Large intestine (tissue), 3 donors: ENCODE measurements around the gene GSG1L. TPM values are rescaled to one million over a fixed set of nuclear protein-coding genes. Genes with fewer than 3 reads are reported as not detected.
"Not testable (repeated sequence)": the region's sequence is repeated elsewhere in the genome, so short reads cannot be mapped to it uniquely, and the experiment has no call there.

Source experiments
- DNase-seq, 2 donors: peaks; one replicate each; pipeline versions ENCODE4 v3.0.0 to v3.0.0-alpha.2; 2013
- H3K27ac ChIP-seq: one replicate; pipeline ENCODE4 v1.5.1; 2013; ENCODE audit warnings: low read length
- H3K27me3 ChIP-seq: 2 replicates; pipeline ENCODE4 v1.6.1; 2013; ENCODE audit warnings: low read length; ENCODE audit not compliant: control insufficient read depth, insufficient read depth
- H3K36me3 ChIP-seq: 2 replicates; pipeline ENCODE4 v1.6.1; 2013; ENCODE audit warnings: low read length; ENCODE audit not compliant: control insufficient read depth, insufficient read depth
- H3K4me1 ChIP-seq: one replicate; pipeline ENCODE4 v1.6.1; 2013; ENCODE audit warnings: low read length; ENCODE audit not compliant: control insufficient read depth, insufficient read depth
- H3K4me3 ChIP-seq: one replicate; pipeline ENCODE4 v1.5.1; 2013; ENCODE audit warnings: low read length
- H3K9me3 ChIP-seq: one replicate; pipeline ENCODE4 v1.6.1; 2013; ENCODE audit warnings: mild to moderate bottlenecking, low read depth, low read length, moderate library complexity; ENCODE audit not compliant: control insufficient read depth
- WGBS: methylation state at CpG from one replicate; pipeline ENCODE4 v1.1.5; 2013; ENCODE audit warnings: low lambda C conversion rate; ENCODE audit not compliant: insufficient coverage; 5-methylcytosine and 5-hydroxymethylcytosine counted together
- polyA plus RNA-seq: library from polyadenylated mRNA; unstranded; fragments of 120-200 nt; gene quantifications from one replicate; pipeline ENCODE4 v1.2.1, GENCODE V29; 2013

Gene GSG1L
- polyA plus RNA-seq, 1 donor = 1.2 TPM

GRCh38 chr16:27872627-27873026 lies 190.9 kb downstream of the GSG1L start:
- WGBS = no CpG with 5 or more reads among the region's 1 CpG
- not testable (repeated sequence) for DNase-seq, H3K36me3 ChIP-seq, H3K4me3 ChIP-seq, H3K27ac ChIP-seq, H3K27me3 ChIP-seq, H3K4me1 ChIP-seq, H3K9me3 ChIP-seq

GRCh38 chr16:27870116-27870798 lies 193.3 kb downstream of the GSG1L start:
- no peaks in the 10 kb centered on the region for H3K36me3 ChIP-seq
- DNase-seq = no peak
- no peaks in the 10 kb centered on the region for H3K27me3 ChIP-seq
- peaks cover 3% of the 10 kb centered on the region for H3K9me3 ChIP-seq
- no peak overlapping the region for H3K4me3 ChIP-seq
- 64% methylated on average over 1 of the region's 4 CpGs for WGBS
- H3K4me1 ChIP-seq = no peaks in the 10 kb centered on the region
- H3K27ac ChIP-seq = no peak overlapping the region

GRCh38 chr16:27869411-27869810 lies 194.1 kb downstream of the GSG1L start:
- WGBS = 100% methylated on average over 1 of the region's 1 CpG
- no peak for DNase-seq
- Histone ChIP-seq H3K4me3 (no peak overlapping the region), H3K36me3 (no peaks in the 10 kb centered on the region), H3K27me3 (no peaks in the 10 kb centered on the region), H3K27ac (no peak overlapping the region), H3K9me3 (peaks cover 3% of the 10 kb centered on the region), H3K4me1 (no peaks in the 10 kb centered on the region)

- WGBS = no CpG with 5 or more reads among the region's 7 CpGs
- Histone ChIP-seq H3K36me3 (no peaks in the 10 kb centered on the region), H3K27me3 (no peaks in the 10 kb centered on the region), H3K9me3 (peaks cover 3% of the 10 kb centered on the region), H3K4me3 (no peak overlapping the region), H3K27ac (no peak overlapping the region), H3K4me1 (no peaks in the 10 kb centered on the region)
- no peak for DNase-seq
Measured at GRCh38 chr16:27868180-27868579, 195.3 kb downstream of the GSG1L start.

GRCh38 chr16:27867122-27868110 lies 196.1 kb downstream of the GSG1L start:
- Histone ChIP-seq H3K27ac (no peak overlapping the region), H3K4me1 (no peaks in the 10 kb centered on the region), H3K9me3 (peaks cover 3% of the 10 kb centered on the region), H3K27me3 (no peaks in the 10 kb centered on the region), H3K36me3 (no peaks in the 10 kb centered on the region), H3K4me3 (no peak overlapping the region)
- 61% methylated on average over 4 of the region's 19 CpGs for WGBS
- peak; percentile 27 for DNase-seq

GRCh38 chr16:27863377-27863776 lies 200.1 kb downstream of the GSG1L start:
- DNase-seq = no peak
- Histone ChIP-seq H3K4me3 (no peak overlapping the region), H3K36me3 (no peaks in the 10 kb centered on the region), H3K27ac (no peak overlapping the region), H3K27me3 (no peaks in the 10 kb centered on the region), H3K4me1 (no peaks in the 10 kb centered on the region), H3K9me3 (peaks cover 3% of the 10 kb centered on the region)
- no CpG with 5 or more reads among the region's 1 CpG for WGBS

GRCh38 chr16:27862953-27863352 lies 200.6 kb downstream of the GSG1L start:
- H3K9me3 ChIP-seq = peaks cover 3% of the 10 kb centered on the region
- no CpG with 5 or more reads among the region's 1 CpG for WGBS
- no peak overlapping the region for H3K27ac ChIP-seq

GRCh38 chr16:27860091-27860490 lies 203.4 kb downstream of the GSG1L start:
- no peaks in the 10 kb centered on the region for H3K36me3 ChIP-seq
- WGBS = no CpG with 5 or more reads among the region's 7 CpGs

More at GRCh38 chr16:27862953-27863352, 200.6 kb downstream of the GSG1L start:
- no peak overlapping the region for H3K4me3 ChIP-seq
- H3K27me3 ChIP-seq = no peaks in the 10 kb centered on the region
- H3K4me1 ChIP-seq = no peaks in the 10 kb centered on the region
- no peak for DNase-seq
- no peaks in the 10 kb centered on the region for H3K36me3 ChIP-seq

GRCh38 chr16:27859020-27859419 lies 204.5 kb downstream of the GSG1L start:
- no peak overlapping the region for H3K27ac ChIP-seq
- no CpG with 5 or more reads among the region's 8 CpGs for WGBS
- H3K27me3 ChIP-seq = no peaks in the 10 kb centered on the region
- no peak for DNase-seq
- no peaks in the 10 kb centered on the region for H3K9me3 ChIP-seq
- no peaks in the 10 kb centered on the region for H3K36me3 ChIP-seq
- no peaks in the 10 kb centered on the region for H3K4me1 ChIP-seq
- H3K4me3 ChIP-seq = no peak overlapping the region

More at GRCh38 chr16:27860091-27860490, 203.4 kb downstream of the GSG1L start:
- no peak for DNase-seq
- H3K4me1 ChIP-seq = no peaks in the 10 kb centered on the region
- no peaks in the 10 kb centered on the region for H3K9me3 ChIP-seq
- H3K27me3 ChIP-seq = no peaks in the 10 kb centered on the region
- H3K4me3 ChIP-seq = no peak overlapping the region
- H3K27ac ChIP-seq = no peak overlapping the region

- Histone ChIP-seq H3K27me3 (peaks cover 24% of the 10 kb centered on the region), H3K4me1 (no peaks in the 10 kb centered on the region), H3K9me3 (no peaks in the 10 kb centered on the region), H3K36me3 (no peaks in the 10 kb centered on the region), H3K4me3 (no peak overlapping the region), H3K27ac (no peak overlapping the region)
- no peak for DNase-seq
- WGBS = no CpG with 5 or more reads among the region's 3 CpGs
Measured at GRCh38 chr16:27853651-27854050, 209.9 kb downstream of the GSG1L start.
